ENCODE results near the gene CACNA1A. TPM values are rescaled to one million over a fixed set of nuclear protein-coding genes. Genes with fewer than 3 reads are reported as not detected.

CACNA1A gene
- total and polyA plus RNA-seq, 2 experiments from 2014 or later, result 2.0 TPM

DNA sequence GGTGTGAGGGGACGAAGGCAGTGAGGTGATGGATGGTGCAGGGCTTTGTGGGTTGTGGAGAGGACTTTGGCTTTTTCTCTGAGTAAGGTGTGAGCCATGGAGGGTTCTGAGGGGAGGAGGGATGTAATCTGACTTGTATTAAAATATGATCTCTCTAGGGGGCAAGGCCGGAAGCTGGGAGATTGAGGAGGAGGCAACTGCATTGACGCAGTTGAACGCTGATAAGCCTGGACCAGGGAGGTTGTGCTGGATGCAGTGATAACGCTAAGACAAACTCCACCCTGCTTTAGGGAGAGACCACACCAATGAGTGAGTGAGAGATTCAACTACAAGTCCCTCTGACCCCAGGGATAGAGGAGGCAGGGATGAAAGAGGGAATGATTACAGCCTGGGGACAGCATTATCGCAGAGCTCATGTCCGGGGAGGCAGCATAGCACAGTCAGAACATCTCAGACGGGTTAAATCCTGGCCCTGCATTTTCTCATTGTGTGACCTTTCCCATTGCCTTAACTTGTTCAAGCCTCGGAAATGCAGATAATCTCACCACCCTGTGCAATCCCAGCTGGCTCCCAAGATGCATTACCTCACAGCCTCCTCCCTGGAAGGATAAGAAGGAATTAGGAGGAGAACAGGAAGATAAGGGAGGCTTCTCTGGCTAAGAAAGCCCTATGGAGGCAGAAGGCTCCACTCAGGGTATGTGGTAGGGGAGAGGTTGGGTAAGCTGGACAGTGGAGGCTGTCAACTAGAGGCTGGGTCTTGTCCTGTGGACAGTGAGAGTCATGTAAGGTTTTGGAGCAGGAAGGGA, 124.2 kb downstream of the CACNA1A start:
- Histone ChIP-seq H3K36me3 (replicated peaks; ENCODE audit: insufficient read depth, low read depth) (no peaks in the 10 kb centered on the region), H3K4me2 (no peak overlapping the region), H3K27me3 (no peaks in the 10 kb centered on the region), H3K4me3 (no peak overlapping the region), H3K9me3 (ENCODE audit: low read depth) (no peaks in the 10 kb centered on the region), H4K20me1 (ENCODE audit: insufficient read depth, poor library complexity, severe bottlenecking) (no peaks in the 10 kb centered on the region), H3K9me2 (replicated peaks; ENCODE audit: insufficient read depth) (no peaks in the 10 kb centered on the region), H3K79me2 (no peaks in the 10 kb centered on the region), H3K4me1 (ENCODE audit: insufficient read depth) (no peaks in the 10 kb centered on the region), H3K27ac (no peak overlapping the region), H2AFZ (no peak overlapping the region)
- TF ChIP-seq CTCF (IDR thresholded peaks at IDR 0.05; ENCODE audit: poor library complexity) (no peak), EZH2 (IDR thresholded peaks at IDR 0.05; ENCODE audit: borderline replicate concordance) (no peak), EZH2phosphoT487 (IDR thresholded peaks at IDR 0.05; ENCODE audit: low read depth, severe bottlenecking, unreplicated experiment) (no peak)
- 60% methylated on average over 9 of the region's 9 CpGs for WGBS (ENCODE audit: low lambda C conversion rate, missing lambda C conversion rate)
- no peak for DNase-seq (ENCODE audit: low spot score)

DNA sequence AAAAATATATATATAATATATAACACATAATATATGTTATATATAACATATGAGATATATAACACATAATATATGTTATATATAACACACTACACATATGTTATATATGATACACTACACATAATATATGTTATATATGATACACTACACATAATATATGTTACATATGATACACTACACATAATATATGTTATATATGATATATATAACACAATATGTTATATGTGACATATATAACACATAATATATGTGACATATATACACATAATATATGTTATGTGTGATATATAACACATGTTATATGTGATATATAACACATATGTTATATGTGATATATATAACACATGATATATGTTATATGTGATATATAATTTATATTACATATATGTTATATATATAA, 129.7 kb downstream of the CACNA1A start:
- DNase-seq (ENCODE audit: low spot score), result no peak
- TF ChIP-seq CTCF (IDR thresholded peaks at IDR 0.05; ENCODE audit: poor library complexity) (no peak), EZH2phosphoT487 (IDR thresholded peaks at IDR 0.05; ENCODE audit: low read depth, severe bottlenecking, unreplicated experiment) (no peak), EZH2 (IDR thresholded peaks at IDR 0.05; ENCODE audit: borderline replicate concordance) (no peak)
- Histone ChIP-seq H3K4me2 (no peak overlapping the region), H3K4me3 (no peak overlapping the region), H3K27me3 (no peaks in the 10 kb centered on the region), H4K20me1 (ENCODE audit: insufficient read depth, poor library complexity, severe bottlenecking) (no peaks in the 10 kb centered on the region), H3K36me3 (replicated peaks; ENCODE audit: insufficient read depth, low read depth) (no peaks in the 10 kb centered on the region), H3K4me1 (ENCODE audit: insufficient read depth) (no peaks in the 10 kb centered on the region), H3K79me2 (no peaks in the 10 kb centered on the region), H3K9me2 (replicated peaks; ENCODE audit: insufficient read depth) (no peaks in the 10 kb centered on the region), H3K27ac (no peak overlapping the region), H2AFZ (no peak overlapping the region), H3K9me3 (ENCODE audit: low read depth) (no peaks in the 10 kb centered on the region)

DNA sequence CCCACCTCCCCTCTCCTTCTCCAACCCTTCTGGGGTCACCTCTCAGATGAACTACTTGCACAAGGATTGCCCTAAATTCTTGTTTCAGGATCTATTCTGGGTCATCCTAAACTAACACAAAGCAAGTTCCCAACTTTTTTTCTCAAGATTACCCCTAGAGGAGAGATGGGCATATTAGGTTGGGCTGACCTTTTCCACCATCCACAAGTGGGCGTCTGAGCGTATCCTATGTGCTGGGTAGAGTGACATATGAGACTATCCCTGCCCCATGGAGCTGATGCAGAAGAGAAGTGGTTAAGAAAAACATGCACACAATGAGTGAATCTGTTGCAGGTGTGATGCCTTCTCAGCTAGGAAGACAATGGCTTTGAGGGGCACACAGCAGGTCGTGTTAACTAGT, 132.7 kb downstream of the CACNA1A start:
- no peak overlapping the region for H3K4me2 ChIP-seq
- no peaks in the 10 kb centered on the region for H4K20me1 ChIP-seq (ENCODE audit: insufficient read depth, poor library complexity, severe bottlenecking)
- H3K9me2 ChIP-seq (replicated peaks; ENCODE audit: insufficient read depth), result no peaks in the 10 kb centered on the region
- no peaks in the 10 kb centered on the region for H3K9me3 ChIP-seq (ENCODE audit: low read depth)
- H3K27me3 ChIP-seq, result no peaks in the 10 kb centered on the region
- no peaks in the 10 kb centered on the region for H3K79me2 ChIP-seq
- H3K4me1 ChIP-seq (ENCODE audit: insufficient read depth), result no peaks in the 10 kb centered on the region
- H3K4me3 ChIP-seq, result no peak overlapping the region
- TF ChIP-seq EZH2phosphoT487 (IDR thresholded peaks at IDR 0.05; ENCODE audit: low read depth, severe bottlenecking, unreplicated experiment), result no peak
- TF ChIP-seq EZH2 (IDR thresholded peaks at IDR 0.05; ENCODE audit: borderline replicate concordance), result no peak
- TF ChIP-seq CTCF (IDR thresholded peaks at IDR 0.05; ENCODE audit: poor library complexity), result no peak
- no peak overlapping the region for H3K27ac ChIP-seq
- no peaks in the 10 kb centered on the region for H3K36me3 ChIP-seq (replicated peaks; ENCODE audit: insufficient read depth, low read depth)
- WGBS (ENCODE audit: low lambda C conversion rate, missing lambda C conversion rate), result 62% methylated on average over 3 of the region's 3 CpGs
- H2AFZ ChIP-seq, result no peak overlapping the region
- no peak for DNase-seq (ENCODE audit: low spot score)
